Measurements from ENCODE around the gene TOGARAM2. TPM values are rescaled to one million over a fixed set of nuclear protein-coding genes. Genes with fewer than 3 reads are reported as not detected.

The TOGARAM2 gene
- total RNA-seq, 1 experiment from 2014 or later = 0.76 TPM

GRCh38 chr2:28972778-28973335, 8.2 kb upstream of the TOGARAM2 start:
- H3K4me2 ChIP-seq (ENCODE audit: low read length) = no peak overlapping the region
- H3K27ac ChIP-seq (ENCODE audit: low read depth, low read length) = no peak overlapping the region
- no peaks in the 10 kb centered on the region for H3K27me3 ChIP-seq (ENCODE audit: insufficient read depth, low read length)
- H3K4me1 ChIP-seq (ENCODE audit: control insufficient read depth in 1 of 2, insufficient read depth in 2 of 2, low read length in 2 of 2) = peaks cover 0 to 6% of the 10 kb centered on the region in 2 experiments; a peak in 1 of 4 replicates
- H3K9me3 ChIP-seq (ENCODE audit: control insufficient read depth in 1 of 2, insufficient read depth in 1 of 2, low read depth in 1 of 2, low read length in 2 of 2) = no peaks in the 10 kb centered on the region; a peak in 1 of 4 replicates
- ATAC-seq (no peak), DNase-seq (ENCODE audit: low read depth, low spot score) (no peak)
- no peaks in the 10 kb centered on the region for H4K20me1 ChIP-seq (ENCODE audit: insufficient read depth)
- no peak overlapping the region for H2AFZ ChIP-seq (ENCODE audit: low read depth, low read length, poor library complexity, severe bottlenecking)
- POLR2A ChIA-PET = no interaction called here
- H3K36me3 ChIP-seq (ENCODE audit: control insufficient read depth in 1 of 2, insufficient read depth in 2 of 2, low read length in 2 of 2) = no peaks in the 10 kb centered on the region
- H3K9me2 ChIP-seq (ENCODE audit: insufficient read depth) = no peaks in the 10 kb centered on the region
- H3K4me3 ChIP-seq (replicated peaks in 1 of 2; ENCODE audit: low read depth in 1 of 2, low read length in 2 of 2) = no peak overlapping the region
- no peaks in the 10 kb centered on the region for H3K79me2 ChIP-seq (ENCODE audit: insufficient read depth, low read length)
- intact Hi-C loops (cut with micrococcal nuclease) = no loop called here
- RAD21 ChIA-PET (ENCODE audit: low non-redundant PET in 1 of 2, low total read pairs in 2 of 2, uncharacterized antibody in 2 of 2, unreplicated experiment in 2 of 2) = no interaction called here
- H3K9ac ChIP-seq (ENCODE audit: low read length) = no peak overlapping the region
- TF ChIP-seq SIN3A (IDR thresholded peaks at IDR 0.05; ENCODE audit: low read depth) = no peak
- no peak for TF ChIP-seq EGR1 (IDR thresholded peaks at IDR 0.05; ENCODE audit: low read depth)
- TF ChIP-seq, protein P1, sequence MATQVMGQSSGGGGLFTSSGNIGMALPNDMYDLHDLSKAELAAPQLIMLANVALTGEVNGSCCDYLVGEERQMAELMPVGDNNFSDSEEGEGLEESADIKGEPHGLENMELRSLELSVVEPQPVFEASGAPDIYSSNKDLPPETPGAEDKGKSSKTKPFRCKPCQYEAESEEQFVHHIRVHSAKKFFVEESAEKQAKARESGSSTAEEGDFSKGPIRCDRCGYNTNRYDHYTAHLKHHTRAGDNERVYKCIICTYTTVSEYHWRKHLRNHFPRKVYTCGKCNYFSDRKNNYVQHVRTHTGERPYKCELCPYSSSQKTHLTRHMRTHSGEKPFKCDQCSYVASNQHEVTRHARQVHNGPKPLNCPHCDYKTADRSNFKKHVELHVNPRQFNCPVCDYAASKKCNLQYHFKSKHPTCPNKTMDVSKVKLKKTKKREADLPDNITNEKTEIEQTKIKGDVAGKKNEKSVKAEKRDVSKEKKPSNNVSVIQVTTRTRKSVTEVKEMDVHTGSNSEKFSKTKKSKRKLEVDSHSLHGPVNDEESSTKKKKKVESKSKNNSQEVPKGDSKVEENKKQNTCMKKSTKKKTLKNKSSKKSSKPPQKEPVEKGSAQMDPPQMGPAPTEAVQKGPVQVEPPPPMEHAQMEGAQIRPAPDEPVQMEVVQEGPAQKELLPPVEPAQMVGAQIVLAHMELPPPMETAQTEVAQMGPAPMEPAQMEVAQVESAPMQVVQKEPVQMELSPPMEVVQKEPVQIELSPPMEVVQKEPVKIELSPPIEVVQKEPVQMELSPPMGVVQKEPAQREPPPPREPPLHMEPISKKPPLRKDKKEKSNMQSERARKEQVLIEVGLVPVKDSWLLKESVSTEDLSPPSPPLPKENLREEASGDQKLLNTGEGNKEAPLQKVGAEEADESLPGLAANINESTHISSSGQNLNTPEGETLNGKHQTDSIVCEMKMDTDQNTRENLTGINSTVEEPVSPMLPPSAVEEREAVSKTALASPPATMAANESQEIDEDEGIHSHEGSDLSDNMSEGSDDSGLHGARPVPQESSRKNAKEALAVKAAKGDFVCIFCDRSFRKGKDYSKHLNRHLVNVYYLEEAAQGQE (IDR thresholded peaks at IDR 0.05; ENCODE audit: low read depth) = no peak
- TF ChIP-seq YY1 (IDR thresholded peaks at IDR 0.05; ENCODE audit: extremely low read depth, insufficient replicate concordance, low read depth, low read length) = no peak
- TF ChIP-seq MAX (IDR thresholded peaks at IDR 0.05) = no peak
- no peak for TF ChIP-seq CEBPB (IDR thresholded peaks at IDR 0.05; ENCODE audit: low read depth)
- TF ChIP-seq CBX3 (IDR thresholded peaks at IDR 0.05; ENCODE audit: low read depth) = no peak
- BruUV-seq (replicated peaks) = no TSS peak
- CTCF ChIA-PET = no interaction called here
